Measurements from ENCODE around the gene HHATL.
"Not testable (repeated sequence)": the region's sequence is repeated elsewhere in the genome, so short reads cannot be mapped to it uniquely, and the experiment has no call there.

Gene HHATL

DNA sequence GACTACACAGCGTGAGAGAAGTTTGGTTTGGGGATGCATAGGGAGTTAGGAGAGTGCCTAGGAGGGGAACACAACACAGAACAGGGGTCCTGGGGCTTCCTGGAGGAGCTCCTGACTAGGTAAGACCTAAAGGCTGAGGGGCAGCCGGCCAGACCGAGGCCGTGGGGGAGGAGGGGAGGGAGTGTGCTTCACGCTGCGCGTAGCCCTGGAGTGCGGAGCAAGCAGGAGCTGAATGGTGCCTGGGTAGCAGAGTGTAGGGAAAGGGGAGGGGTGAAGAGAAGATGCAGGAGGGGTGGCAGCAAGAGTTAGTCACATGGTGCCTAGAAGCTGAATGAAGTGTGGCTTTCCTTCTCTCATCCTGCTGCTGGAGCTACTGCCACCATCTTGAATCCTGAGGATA, 32.4 kb upstream of the HHATL start:
- no peak for DNase-seq (ENCODE audit: low read depth)
- no peak overlapping the region for H3K4me3 ChIP-seq (ENCODE audit: low read depth, low read length)

DNA sequence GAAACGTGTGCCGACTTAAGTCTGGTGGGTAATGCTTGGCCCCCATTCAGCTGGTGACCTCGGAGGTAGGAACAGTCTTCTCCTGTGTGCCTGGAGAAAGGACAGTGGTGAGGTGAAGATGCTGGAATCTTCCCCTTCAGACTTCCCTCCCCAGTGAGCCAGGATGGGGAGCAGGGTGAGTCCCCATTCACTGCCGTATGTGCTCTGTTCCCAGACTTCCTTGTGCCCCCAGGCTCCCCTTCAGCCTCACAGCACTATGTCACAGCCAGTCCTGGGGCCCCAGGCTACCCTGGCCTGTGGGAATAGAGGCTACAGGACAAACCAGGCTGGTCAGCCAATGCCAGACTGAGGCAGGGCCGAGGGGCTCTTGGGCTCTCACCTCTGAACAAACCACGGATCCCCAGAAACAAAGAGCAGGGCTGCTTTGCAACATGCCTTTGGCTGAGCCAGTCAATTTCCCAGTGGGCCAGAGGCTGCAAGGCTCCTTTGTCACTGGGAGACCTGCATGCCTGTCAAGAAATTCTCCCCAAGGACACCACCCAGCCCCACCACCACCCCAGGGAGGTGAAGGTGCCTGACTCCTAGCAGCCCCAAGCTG, 31.8 kb upstream of the HHATL start:
- no peak for DNase-seq (ENCODE audit: low read depth)
- H3K4me3 ChIP-seq (ENCODE audit: low read depth, low read length), result no peak overlapping the region

DNA sequence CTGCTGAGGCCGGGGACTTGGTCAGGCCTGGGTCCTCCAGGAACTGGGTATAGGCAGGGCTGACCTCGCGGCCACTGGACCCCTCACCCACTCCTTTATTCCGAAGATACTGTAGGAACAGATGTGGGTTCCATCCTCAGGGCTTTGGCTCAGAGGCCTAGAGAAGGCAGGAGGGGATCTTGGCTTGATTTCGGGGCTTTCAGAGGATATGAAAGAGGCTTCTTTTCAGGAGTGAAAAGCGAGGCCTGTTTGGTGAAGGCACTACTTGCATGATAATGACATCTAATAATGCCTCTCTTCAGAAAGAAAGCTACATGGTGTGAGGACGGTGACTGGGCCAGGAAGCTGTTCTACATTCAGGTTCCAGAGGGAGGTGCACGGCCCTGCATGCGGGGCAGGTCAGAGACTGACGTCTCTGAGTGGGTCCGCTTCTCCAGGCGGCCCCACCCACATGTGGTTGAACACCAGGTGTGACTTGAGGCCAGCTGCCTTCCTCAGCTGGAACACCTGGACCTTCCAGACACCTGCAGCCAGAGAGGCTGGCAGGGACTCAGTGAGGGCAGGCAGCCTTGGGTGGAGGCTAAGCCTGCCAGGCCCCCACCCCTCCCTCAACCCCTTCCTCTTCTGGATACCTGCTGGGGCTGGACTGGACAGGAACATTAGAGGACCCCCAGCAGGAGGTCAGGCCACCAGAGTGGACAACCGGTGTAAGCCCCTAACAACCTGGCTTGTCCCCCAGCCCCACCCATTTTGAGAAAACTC, 31.1 kb upstream of the HHATL start:
- DNase-seq (ENCODE audit: low read depth), result no peak
- no peak overlapping the region for H3K4me3 ChIP-seq (ENCODE audit: low read depth, low read length)

DNA sequence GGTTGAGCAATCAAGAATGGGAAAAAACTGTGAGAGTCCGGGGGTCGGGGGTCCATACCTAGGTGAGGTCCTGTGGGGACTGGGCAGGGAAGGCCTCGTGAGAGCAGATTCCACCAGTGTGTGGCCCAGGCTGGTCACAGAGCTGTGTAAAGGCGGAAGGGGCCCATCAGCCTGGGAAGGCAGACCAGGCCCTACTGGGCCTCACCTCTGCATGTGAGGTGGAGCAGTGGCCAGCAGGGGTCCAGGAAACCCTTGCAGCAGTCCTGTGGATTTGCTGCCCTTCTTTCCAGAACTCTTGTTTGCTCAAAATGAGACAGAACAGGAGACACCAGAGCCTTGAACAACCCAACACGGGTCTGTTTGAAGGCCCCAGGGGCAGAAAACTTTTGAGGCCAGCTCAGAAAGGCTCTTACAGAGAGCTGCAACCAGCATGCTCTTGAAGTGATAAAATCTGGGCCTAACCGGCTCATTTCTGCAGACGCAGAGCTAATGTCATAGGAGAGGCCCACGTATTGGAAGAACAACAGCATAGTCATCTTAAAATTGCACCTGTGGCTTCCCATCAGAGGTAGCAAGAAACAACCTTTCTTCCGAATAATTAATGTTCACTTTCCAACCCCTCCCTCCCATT, 30.3 kb upstream of the HHATL start:
- H3K4me3 ChIP-seq (ENCODE audit: low read depth, low read length), result no peak overlapping the region
- no peak for DNase-seq (ENCODE audit: low read depth)

DNA sequence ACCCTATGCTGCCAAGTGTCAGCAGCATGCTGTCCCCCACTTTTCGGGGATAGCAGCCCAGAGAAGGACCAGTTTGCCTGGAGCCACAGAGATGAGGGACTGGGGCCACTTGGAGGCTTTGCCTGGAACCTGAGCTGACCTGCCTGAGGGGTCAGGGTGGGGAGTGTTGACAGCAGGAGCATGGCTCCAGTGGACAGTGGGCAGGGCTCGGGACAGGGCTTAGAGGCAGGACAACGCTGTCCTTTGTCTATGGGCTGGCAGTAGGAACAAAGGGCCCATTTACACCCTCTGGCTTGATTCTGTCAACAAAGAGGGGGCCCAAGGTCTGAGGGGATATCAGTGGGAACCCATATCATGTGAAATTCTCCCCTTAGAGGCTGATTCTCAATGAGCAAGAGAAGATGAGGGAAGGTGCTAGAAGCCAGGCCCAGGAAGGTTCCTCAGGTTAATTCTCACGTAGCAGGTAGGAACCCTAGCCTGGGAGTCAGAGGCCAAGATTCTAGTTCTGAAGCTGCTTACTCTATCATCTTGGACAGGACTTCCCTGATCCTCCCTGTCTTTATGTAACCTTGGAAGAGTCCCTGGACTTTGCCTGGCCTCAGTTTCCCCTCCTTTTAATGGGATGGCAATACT, 29.7 kb upstream of the HHATL start:
- no peak overlapping the region for H3K4me3 ChIP-seq (ENCODE audit: low read depth, low read length)
- DNase-seq (ENCODE audit: low read depth), result no peak

DNA sequence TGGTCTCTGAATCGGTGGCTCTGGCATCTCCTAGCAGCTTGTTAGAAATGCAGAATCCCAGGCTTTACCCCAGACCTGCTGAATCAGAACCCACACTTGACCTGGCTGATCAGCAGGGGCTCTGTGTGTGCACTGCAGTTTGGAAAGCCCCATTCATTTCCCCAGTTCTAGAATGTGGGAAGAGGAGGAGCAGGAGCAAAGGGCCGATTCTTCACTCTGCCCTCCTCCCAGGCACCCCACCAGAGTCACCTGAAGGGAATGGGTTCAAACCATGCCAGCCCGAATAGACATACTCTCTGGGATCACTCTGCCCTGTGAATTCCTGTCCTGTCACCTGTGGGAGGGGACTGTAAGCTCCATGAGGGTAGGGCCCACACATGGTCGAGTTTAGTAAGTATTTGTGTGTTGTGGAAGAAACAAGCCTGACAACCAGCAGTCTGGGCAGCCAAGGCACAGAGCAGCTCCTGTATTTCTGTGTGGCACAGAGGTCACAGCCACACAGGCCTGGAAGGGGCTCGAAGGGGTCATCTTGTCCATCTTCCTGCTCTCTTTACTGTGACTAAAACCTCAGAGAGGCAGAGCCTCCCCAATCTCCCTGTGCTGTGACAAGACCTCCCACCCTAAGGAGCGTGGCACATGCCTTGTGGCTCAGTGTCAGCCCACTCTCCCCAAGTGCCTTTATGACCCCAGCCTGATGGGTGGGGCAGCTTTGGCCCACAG, 29.0 kb upstream of the HHATL start:
- no peak for DNase-seq (ENCODE audit: low read depth)
- H3K4me3 ChIP-seq (ENCODE audit: low read depth, low read length), result no peak overlapping the region

DNA sequence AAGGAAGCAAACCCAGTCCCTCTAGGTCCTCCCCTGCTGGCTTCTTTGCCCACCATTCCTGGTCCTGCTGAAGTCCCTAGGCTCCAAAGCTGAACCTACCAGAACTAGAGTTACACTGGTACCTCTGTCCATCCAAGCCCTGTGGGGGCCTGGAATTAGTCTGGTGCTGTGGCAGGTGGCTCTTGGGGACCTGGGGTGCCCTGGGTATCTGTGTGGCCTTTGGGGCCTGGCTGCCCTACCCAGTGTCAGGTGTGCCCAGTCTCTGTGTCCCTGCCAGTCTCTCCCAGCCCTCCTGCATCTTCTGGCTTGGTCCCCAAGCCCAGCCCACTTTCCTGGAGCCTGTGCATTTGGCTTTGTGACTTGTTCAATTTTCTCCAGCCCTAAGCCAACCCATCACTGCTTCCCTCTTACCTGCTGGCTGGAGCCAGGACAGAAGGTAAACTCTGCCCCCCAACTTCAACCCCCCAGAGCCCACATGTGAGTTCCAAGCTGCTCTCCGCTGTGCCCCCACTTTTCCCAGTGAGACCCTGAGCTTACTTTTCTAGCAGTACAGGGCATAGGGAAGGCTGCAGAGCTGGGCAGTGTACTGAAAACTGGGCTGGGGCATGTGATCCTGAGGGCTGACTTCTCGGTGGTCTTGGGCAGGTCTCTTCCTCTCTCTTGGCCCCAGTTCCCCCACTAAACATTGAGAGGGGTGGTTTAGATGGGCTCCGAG, 28.3 kb upstream of the HHATL start:
- no peak for DNase-seq (ENCODE audit: low read depth)
- no peak overlapping the region for H3K4me3 ChIP-seq (ENCODE audit: low read depth, low read length)

DNA sequence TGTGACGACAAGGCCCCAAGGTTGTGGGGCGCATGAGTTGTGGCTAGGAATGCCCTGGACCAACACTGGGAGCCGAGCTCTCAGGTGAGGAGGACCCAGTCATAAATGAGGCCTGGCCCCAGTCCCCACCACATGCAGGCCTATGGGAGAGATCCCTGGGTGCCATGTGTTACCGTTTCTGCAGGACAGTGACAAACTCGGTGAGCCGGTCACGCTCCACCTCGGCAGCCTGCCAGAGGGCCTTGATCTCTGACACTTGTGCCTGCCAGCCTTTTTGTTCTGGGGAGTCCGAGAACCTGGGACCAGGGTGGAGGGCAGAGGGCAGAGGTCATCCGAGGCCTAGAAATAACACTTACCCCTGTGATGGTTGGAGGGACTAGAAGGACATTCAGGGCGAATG, 27.7 kb upstream of the HHATL start:
- H3K4me3 ChIP-seq (ENCODE audit: low read depth, low read length), result no peak overlapping the region
- DNase-seq (ENCODE audit: low read depth), result no peak

DNA sequence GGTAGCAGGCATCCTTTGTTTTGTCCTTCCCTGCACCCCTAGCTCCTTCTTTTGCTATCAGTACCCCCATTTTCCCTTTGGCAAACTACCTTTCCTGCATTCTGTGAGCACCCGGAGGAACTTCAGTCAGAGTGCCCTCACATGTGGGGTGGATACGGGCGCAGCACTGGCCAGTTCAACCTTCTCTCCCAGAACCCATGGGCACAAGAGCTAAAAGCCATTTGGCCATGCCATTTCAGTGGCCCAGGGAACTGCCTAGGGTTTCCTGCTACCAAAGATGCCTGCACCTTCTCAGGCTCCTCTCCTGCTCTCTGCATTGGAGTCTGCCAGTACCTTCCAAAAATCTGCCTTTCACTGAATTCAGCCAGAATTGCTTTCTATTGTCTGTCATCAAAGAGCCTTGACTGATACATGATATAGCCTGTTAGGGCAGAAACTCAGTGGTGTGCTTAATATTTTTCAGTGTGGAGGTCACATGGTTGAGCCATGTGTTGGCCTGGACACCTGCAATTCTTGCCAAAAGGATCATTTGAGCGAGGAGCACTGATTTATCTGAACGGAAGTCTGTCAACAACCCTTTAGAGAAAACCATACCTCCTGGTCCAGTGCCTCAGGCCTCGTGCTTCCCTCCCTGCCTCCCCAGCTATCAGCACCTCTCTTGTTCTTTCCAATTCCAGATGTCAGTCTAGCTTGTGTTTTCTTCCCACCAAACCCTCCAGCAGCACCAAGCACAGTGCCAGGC, 27.0 kb upstream of the HHATL start:
- no peak for DNase-seq (ENCODE audit: low read depth)

DNA sequence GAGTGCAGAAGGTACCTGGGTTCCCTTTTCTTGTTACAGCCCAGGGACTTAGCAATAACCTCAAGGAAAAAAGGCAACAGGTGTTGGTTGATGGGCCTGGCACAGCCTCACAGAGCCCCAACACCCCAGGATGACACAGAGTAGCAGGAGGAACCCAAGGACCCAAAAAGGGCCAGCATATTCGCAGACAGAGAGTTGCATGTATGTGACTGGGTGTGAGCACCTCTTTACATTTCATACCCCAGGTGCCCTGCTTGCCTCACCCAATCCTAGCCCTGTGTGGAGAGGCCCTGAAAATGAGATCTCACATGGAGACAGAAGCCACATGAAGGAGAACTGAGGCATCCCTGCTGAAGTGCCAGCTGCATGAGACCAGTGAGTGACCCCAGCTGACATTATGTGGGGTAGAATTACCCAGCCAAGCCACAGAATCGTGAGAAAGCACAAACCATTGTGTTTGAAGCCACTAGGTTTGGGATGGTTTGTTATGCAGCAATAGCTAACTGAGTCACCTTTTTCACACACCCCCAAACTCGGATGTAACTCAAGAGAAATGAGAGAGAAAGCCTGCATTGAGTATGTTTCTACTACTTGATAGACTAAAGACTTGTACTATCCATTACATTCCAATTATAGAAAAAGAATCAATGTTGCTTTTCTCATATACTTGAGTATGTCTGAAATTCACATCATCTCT, 26.2 kb upstream of the HHATL start:
- no peak for DNase-seq (ENCODE audit: low read depth)
- no peak overlapping the region for H3K4me3 ChIP-seq (ENCODE audit: low read depth, low read length)

More for the DNA sequence above, 27.0 kb upstream of the HHATL start:
- no peak overlapping the region for H3K4me3 ChIP-seq (ENCODE audit: low read depth, low read length)

DNA sequence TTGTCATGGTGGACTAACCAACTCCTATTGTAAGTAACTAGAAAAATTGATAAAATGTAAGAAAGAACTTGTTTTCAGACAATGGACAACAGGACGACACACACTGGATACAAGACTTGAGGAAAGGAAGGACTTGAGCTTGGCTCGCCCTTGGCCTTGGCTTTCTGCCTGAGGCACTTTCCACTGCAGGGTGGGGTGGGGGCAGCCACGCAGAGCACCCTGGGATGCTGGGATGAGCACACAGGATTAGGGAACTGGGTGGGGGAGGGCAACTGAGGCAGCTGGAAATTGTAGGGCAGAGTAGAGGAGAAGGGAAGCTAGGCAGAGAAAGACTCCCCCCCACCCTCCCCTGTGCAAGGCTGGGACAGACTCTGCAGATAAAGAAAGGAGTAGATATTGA, 25.5 kb upstream of the HHATL start:
- no peak overlapping the region for H3K4me3 ChIP-seq (ENCODE audit: low read depth, low read length)
- no peak for DNase-seq (ENCODE audit: low read depth)

DNA sequence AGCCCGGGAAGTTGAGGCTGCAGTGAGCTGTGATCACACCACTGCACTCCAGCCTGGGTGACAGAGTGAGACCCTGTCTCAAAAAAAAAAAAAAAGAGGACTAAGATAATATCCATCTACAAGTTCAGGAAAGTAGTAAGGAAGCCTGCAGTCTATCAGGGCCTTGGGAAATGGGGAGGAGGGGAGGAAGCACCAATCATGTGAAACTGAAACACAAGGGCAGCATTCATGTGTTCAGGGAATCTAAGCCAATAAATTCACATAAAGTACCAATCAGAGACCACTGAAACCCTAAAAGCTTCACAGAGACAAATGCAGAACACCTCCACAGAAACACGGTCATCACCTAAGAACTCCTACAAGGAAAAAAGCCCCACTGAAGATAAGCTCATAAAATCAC, 22.9 kb upstream of the HHATL start:
- H3K4me3 ChIP-seq (ENCODE audit: low read depth, low read length), result no peak overlapping the region
- no peak for DNase-seq (ENCODE audit: low read depth)

DNA sequence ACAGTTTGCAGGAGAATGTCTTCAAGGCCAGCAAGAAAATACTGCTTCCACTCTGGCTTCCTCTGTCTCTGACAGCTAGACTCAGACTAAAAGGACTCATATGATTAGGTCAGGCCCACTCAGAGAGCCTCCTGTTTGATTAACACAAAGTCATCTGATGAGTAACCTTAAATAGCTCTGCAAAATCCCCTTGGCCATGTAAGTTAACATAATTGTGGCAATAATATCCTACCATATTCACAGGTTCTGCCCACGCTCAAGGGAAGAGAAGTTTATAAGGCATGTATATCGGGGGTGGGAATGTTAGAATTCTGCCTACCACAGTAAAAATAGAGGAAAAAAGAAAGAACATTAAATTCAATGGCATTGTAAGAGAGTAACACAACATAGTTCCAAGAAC, 20.6 kb upstream of the HHATL start:
- no peak for DNase-seq (ENCODE audit: low read depth)
- no peak overlapping the region for H3K4me3 ChIP-seq (ENCODE audit: low read depth, low read length)

DNA sequence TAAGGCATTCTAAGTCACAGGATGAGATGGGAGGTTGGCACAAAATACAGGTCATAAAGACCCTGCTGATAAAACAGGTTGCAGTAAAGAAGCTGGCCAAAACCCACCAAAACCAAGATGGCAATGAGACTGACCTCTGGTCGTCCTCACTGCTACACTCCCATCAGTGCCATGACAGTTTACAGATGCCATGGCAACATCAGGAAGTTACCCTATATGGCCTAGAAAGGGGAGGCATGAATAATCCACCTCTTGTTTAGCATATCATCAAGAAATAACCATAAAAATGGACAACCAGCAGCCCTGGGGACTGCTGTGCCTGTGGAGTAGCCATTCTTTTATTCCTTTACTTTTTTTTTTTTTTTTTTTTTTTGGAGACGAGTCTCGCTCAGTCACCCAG, 19.8 kb upstream of the HHATL start:
- not testable (repeated sequence) for H3K4me3 ChIP-seq (ENCODE audit: low read depth, low read length); DNase-seq (ENCODE audit: low read depth)

DNA sequence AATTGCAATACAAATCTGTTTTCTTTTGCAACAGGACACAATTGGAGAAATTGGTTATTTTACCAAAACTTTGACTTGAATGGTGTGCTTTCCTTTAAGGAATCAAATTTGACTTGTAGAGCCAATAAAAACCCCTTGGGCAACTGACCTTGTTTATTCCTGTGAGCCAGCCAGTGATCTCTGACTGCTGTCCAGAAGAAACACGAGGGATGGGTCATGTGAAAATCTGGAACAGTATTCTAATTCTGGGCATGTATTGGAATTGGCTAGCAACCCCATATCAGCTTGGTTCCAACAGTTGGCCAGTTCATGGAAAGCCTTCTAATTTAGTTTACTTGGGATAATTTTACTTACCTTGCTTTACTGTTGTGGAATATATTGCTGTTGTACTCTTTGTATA, 19.1 kb upstream of the HHATL start:
- H3K4me3 ChIP-seq (ENCODE audit: low read depth, low read length), result no peak overlapping the region
- DNase-seq (ENCODE audit: low read depth), result no peak

DNA sequence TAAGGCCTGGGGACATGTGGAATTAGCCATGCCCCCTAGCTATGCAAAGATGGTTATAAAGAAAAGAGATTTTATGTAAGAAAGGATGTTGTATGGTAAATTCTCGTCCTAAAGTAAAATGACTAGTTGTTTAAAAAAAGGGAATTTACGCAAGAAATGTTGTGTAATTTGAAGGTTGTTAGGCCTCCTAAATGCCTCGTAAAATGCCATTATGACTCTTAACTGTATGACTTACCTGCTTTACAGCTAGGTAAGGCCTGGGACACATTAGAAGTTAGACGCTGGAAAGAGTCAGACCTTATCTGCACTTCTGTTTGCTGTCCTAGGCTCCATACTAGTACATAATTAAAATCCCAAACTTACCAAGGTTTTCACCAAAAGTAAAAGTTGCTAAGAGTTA, 17.5 kb upstream of the HHATL start:
- H3K4me3 ChIP-seq (ENCODE audit: low read depth, low read length), result no peak overlapping the region
- DNase-seq (ENCODE audit: low read depth), result no peak

DNA sequence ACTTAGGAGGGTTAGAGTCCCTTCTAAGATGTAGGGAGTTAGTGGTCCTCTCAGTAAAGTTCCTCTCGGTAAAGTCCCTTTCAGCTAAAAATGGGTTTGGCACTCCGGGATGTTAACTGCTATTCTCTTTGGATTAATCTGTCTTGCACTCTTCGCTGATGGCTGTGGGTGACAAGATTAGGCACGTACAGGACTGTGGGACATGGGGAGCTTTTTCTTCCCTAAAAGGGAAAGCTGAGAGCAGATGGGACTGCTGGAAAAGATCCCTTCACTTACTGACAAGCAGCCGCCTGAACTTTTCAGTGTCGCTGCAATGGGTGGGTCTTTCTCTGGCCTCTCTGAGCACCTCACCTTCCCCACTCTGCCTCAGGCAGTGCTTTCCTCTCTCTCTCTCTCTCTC, 16.4 kb upstream of the HHATL start:
- H3K4me3 ChIP-seq (ENCODE audit: low read depth, low read length), result no peak overlapping the region
- DNase-seq (ENCODE audit: low read depth), result no peak

DNA sequence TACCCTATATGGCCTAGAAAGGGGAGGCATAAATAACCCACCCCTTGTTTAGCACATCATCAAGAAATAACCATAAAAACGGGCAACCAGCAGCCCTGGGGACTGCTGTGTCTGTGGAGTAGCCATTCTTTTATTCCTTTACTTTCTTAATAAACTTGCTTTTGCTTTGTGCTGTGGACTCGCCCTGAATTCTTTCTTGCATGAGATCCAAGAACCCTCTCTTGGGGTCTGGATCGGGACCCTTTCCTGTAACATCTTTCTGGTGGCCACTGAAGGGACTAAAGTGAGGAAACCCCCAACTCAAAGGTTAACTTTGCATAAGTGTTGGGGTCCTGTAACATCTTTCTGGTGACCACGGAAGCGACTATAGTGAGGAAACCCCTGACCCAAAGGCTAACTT, 15.7 kb upstream of the HHATL start:
- no peak for DNase-seq (ENCODE audit: low read depth)
- H3K4me3 ChIP-seq (ENCODE audit: low read depth, low read length), result no peak overlapping the region

Data from skeletal muscle cell (primary cell).